ENCODE results near the gene ASTN2. TPM values are rescaled to one million over a fixed set of nuclear protein-coding genes. Genes with fewer than 3 reads are reported as not detected.

The ASTN2 gene
- total and polyA plus RNA-seq, 9 of the 15 experiments (the other 6 are each of a cell fraction or from before 2014, with no cell fraction given) = 0.56 to 3.5 (median 1.9) TPM

GRCh38 chr9:116377179-116377798 is 1037.6 kb downstream of the ASTN2 start:
- POLR2A ChIA-PET = no interaction called here
- BruUV-seq (replicated peaks) = no TSS peak
- ATAC-seq = no peak
- WGBS (ENCODE audit: insufficient coverage, low coverage, missing lambda C conversion rate) = 61% methylated on average over 7 of the region's 8 CpGs
- intact Hi-C loops (cut with micrococcal nuclease) (no loop called here), in situ Hi-C loops (cut with MboI) (no loop called here)
- no peak for FAIRE-seq
- no peaks in the 10 kb centered on the region for H3K9me1 ChIP-seq (ENCODE audit: control insufficient read depth, insufficient read depth, low read length)
- no peaks in the 10 kb centered on the region for H3K27me3 ChIP-seq (ENCODE audit: control insufficient read depth in 2 of 2, insufficient read depth in 2 of 2, low read length in 2 of 2)
- no peak overlapping the region for H3K4me2 ChIP-seq (ENCODE audit: insufficient read depth, low read length)
- CTCF ChIA-PET (ENCODE audit: low intra/inter-chr PET ratio) = no interaction called here
- H3K4me3 ChIP-seq = no peak overlapping the region
- H3K9me3 ChIP-seq (replicated peaks; ENCODE audit: control insufficient read depth, insufficient read depth, low read depth, low read length) = no peaks in the 10 kb centered on the region
- H4K20me1 ChIP-seq (replicated peaks; ENCODE audit: control insufficient read depth, insufficient read depth, low read length) = no peaks in the 10 kb centered on the region
- TF ChIP-seq ZNF124 (CRISPR knock-in tag; IDR thresholded peaks at IDR 0.05) (no peak), KDM5B (IDR thresholded peaks at IDR 0.05; ENCODE audit: insufficient replicate concordance, low read depth, low read length) (no peak), FOSL1 (tag; conservative IDR thresholded peaks at IDR 0.05) (peak; percentile 49), ATF3 (IDR thresholded peaks at IDR 0.05) (0 out of 2 replicates have a peak, but pooled peaks have one; percentile 11), ATF3 (CRISPR knock-in tag; conservative IDR thresholded peaks at IDR 0.05) (no peak), SRSF9 (IDR thresholded peaks at IDR 0.05; ENCODE audit: borderline replicate concordance, low read depth, low read length) (no peak), NFE2 (IDR thresholded peaks at IDR 0.05; ENCODE audit: low read depth) (no peak)
- TF ChIP-seq, protein P1, sequence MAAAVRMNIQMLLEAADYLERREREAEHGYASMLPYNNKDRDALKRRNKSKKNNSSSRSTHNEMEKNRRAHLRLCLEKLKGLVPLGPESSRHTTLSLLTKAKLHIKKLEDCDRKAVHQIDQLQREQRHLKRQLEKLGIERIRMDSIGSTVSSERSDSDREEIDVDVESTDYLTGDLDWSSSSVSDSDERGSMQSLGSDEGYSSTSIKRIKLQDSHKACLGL (CRISPR knock-in tag; IDR thresholded peaks at IDR 0.05; ENCODE audit: borderline replicate concordance, poor library complexity, severe bottlenecking) = no peak
- no peak for DNase-seq (ENCODE audit: extremely low read depth in 1 of 4, low spot score in 3 of 4)
- H2AFZ ChIP-seq (ENCODE audit: low read depth, low read length) = no peak overlapping the region
- no peak overlapping the region for H3K27ac ChIP-seq (ENCODE audit: extremely low read depth, low read depth, low read length)
- H3K36me3 ChIP-seq (ENCODE audit: control insufficient read depth, insufficient read depth, low read length) = no peaks in the 10 kb centered on the region
- peaks cover 2 to 14% of the 10 kb centered on the region in 2 experiments; a peak in 3 of 5 replicates for H3K4me1 ChIP-seq (replicated peaks in 1 of 2; ENCODE audit: control insufficient read depth in 2 of 2, insufficient read depth in 2 of 2, low read length in 2 of 2)
- no peak overlapping the region for H3K9ac ChIP-seq (ENCODE audit: insufficient read depth in 1 of 2, low read depth in 2 of 2, low read length in 2 of 2)
- H3K79me2 ChIP-seq (ENCODE audit: control insufficient read depth, insufficient read depth, low read length) = no peaks in the 10 kb centered on the region

Small RNA genes lying within 50 kb of the gene (small RNA-seq; reads per million reads assigned to genes)
- gene SNORA70C = not detected

Data from K562 (cell line).